HG03460 (cell line): Measurements from ENCODE around the gene USP6NL.
A peak's percentile ranks its signal among the peaks of the same experiment; 100 is the strongest.

Source experiments
- ATAC-seq: cut with Tn5 transposase; IDR thresholded peaks from one replicate; pipeline ENCODE4 v1.9.1; 2021; ENCODE audit not compliant: unreplicated experiment

Gene USP6NL

DNA sequence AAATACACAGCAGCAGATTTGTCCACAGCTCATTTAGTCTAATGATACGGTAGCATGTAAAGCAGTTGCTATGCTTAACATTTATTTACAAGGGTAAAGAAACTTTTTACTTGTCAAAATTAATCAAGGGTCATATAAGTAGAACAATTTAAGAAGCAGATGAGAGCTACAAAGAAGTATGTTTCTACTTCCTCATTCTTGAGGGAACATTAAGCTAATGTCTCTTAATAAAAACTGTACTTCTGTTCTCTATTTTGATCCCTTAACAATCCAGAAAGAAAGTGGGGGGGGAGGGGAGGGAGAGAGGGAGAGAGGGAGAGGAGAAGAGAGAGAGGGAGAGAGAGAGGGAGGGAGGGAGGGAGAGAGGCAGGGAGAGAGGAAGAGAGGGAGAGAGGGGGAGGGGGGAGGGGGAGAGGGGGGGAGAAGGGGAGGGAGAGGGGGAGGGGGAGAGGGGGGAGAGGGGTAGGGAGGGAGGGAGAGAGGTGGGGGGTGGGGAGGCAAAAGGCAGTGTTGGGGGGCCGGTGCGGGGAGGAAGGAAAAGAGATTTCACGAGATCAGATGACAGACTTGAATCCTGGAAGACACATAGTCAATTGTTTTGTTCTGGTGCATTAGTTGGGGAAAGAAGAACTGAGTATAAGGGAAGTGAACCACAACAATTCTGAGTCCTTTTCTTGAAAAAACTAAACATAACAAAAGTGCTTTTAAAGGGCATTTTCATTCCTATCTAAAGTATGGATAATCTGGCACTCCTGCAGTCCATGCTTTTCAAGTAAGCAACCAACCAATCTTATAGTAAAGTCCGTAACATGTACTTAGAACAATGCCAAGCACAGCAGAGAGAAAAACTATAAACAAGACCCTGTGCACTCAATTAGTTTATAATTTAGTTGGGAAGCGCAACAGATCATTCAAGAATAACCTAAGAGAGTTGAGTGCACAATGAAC lies 128.0 kb downstream of the USP6NL start:
- ATAC-seq = no peak

DNA sequence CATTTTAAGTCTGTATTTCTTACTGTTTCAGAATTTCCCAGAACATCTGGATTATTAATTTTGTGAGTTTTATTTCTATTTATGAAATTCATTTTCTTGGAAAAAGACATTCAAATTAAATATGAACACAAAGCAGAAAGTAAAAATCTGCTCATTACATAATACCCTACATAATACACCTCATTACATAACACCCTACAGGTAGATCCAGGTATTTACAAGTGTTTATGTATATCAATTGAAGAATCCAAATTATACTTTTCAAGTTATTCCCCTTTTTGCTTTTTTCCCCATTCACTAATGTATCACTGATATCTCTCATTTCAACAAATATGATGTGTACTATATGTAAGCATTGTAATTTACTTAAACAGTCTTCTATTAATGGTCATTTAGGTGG lies 129.1 kb downstream of the USP6NL start:
- ATAC-seq = no peak

DNA sequence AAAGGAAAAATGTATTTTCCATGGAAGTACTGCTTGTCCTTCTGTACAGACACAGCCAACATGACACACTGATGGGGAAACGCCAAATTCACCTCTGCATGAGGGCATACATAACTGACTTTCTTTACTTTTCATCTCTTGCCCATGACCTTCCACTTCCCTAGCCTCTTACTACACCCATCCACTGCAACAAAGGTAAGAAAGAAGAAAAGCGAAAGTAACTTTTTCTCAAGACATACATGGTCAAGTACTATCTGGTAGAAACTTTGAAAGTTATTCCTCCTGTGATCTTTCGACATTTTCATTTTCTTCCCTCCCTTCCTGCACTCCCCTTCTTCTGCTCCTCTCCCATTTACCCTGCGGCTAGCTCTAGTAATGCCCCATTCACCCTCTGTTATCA lies 130.8 kb downstream of the USP6NL start:
- no peak for ATAC-seq

DNA sequence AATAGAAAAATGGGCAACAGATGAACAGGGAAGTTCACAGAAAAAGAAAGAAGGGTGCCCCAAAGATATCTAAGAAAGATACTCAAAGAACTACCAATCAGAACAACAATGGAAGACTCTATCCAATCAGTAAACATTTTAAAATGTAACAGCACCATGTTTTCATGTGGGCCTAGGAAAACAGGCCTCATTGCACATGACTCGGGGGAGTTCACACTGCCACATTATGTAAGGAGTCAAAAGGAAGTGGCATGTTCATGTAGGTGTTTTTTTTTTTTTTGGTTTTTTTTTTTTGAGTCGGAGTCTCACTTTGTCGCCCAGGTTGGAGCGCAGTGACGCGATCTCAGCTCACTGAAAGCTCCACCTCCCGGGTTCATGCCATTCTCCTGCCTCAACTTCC lies 132.2 kb downstream of the USP6NL start:
- no peak for ATAC-seq

GRCh38 chr10:11478807-11479206 lies 132.6 kb downstream of the USP6NL start:
- ATAC-seq = no peak

- no peak for ATAC-seq
Measured at GRCh38 chr10:11475831-11476434, 135.5 kb downstream of the USP6NL start.

- no peak for ATAC-seq
Measured at GRCh38 chr10:11473128-11473760, 138.2 kb downstream of the USP6NL start.

DNA sequence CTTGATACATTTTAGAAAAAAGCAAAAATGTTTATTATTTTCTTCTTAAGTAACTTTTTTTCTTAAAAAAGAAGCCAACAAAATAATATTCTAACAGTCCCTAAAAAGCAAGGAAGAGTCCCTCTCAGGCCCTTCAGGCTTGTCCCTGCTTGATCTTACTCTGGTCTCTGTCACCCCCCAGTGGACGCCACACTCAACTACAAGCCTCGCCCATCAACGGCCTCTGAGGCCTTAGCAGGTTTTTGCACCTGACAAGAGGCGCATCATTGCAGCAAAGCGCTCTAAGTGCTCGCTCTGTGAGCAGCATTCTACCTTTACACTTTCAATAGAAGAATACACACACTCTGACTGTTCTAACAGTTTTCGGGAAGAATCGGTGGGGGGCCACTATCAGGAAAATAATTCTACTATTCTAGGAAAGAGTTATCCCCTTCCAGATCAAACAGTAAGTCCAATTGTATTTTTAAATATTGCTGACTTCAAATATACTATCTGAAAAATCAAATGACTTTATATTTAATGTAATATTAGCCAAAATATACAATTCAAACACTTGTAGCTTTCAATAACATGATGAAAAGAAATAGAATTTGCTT lies 139.2 kb downstream of the USP6NL start:
- ATAC-seq = peak; percentile 88

- no peak for ATAC-seq
Measured at GRCh38 chr10:11469575-11470391, 141.7 kb downstream of the USP6NL start.

- ATAC-seq = no peak
Measured at GRCh38 chr10:11468126-11468742, 143.2 kb downstream of the USP6NL start.

DNA sequence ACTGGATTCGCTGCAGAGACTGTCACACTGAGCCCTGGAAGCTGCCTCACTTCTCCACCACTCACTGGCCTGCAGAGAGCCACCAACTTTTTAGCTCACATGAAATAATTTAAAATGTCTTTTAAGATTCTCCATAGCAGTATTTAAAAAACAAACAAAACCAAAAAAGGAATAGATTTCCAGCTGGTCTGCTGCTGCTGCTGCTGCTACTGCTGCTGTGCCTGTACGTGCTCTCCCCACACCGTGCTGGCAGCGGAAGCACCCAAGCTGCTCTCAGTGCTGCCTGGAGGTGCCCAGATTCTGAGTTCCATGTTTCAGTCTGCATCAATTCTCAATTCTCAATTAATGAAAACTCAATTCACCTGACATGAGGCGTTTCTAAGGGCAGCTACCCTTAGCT lies 146.0 kb downstream of the USP6NL start:
- ATAC-seq = no peak

DNA sequence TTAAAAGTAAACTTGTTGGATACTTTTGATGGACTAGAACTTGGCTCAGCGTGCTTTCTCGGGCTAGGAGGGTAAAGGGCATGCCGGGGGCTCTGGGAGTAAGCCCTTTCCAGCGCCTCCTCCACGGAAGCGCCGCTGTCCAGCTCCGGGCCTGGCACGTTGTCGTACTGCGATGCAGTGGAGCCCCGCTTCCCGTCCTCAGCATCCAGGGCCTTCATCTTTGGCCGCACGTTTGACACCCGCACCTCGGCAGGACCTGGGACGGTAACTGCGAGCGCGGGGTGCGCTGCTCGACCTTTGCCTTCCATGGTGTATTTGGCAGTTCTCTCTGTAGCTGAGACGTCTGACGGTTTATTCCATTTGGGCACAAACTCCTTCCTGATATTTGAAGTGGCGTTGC lies 148.3 kb downstream of the USP6NL start:
- ATAC-seq = no peak

- ATAC-seq = no peak
Measured at GRCh38 chr10:11462071-11462470, 149.4 kb downstream of the USP6NL start.

DNA sequence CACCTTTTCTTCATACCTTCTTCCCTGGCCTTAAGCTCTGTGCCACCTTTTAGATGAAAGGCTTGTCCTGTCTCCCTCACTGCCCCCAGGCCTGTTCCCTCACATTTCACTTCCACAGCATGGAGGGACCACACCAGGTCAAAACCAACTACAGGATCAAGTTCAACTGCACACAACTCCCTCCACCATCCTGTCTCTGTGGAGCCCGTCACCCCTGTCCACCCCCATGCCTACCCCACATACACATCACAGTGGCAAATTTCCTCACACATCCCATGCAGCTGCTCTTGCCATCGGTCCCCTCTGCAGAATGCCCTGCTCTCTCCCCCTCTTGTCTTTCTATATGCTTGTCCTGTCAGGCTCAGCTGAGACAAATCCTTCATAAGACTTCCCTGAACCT lies 154.1 kb downstream of the USP6NL start:
- ATAC-seq = no peak

- no peak for ATAC-seq
Measured at GRCh38 chr10:11454958-11455566, 156.4 kb downstream of the USP6NL start.

DNA sequence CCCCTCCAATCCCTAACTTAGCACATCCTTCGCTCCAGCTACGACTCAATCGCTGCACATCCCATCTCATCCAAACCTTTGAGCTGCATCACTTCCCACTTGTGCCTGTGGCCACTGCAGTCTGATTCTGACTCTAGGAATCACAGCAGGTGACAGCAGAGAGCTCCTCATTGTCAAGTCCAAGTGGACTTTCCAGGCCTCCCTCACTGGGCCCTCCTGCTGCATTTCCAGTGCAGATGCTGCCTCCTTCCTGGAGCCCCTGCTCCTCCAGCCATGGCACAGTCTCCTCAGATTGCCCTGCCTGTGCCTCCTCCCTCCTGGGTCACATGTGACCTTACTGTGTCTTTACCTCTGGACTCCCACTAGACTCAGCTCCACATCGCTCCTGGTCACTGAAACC lies 157.3 kb downstream of the USP6NL start:
- ATAC-seq = no peak

- ATAC-seq = no peak
Measured at GRCh38 chr10:11451640-11452260, 159.7 kb downstream of the USP6NL start.

DNA sequence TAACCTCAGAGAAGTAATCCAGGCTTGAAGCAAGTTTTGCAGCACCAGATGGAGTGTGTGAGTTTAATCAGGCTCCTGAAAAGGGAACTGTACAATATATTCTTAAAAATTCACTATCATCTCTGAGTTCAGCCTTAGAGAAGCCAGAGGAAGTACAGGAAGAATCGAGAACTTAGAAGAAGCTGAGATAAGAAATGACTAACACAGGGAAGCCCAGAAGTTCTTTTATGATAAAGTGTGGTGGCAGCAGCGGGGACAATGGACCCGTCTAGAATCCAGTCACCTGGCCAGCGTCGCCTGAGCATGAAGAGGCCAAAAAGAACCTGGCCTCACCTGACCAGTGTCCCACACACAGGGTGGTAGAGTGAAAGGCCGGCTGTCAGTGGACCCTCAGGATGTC lies 161.0 kb downstream of the USP6NL start:
- no peak for ATAC-seq

- ATAC-seq = no peak
Measured at GRCh38 chr10:11449761-11450160, 161.7 kb downstream of the USP6NL start.
